ENCODE data around the gene SMC5. TPM values are rescaled to one million over a fixed set of nuclear protein-coding genes. Genes with fewer than 3 reads are reported as not detected.

SMC5 gene
- total and polyA plus RNA-seq, 2 of the 13 experiments (the other 11 are each of a cell fraction or from before 2014, with no cell fraction given): 7.2 to 26.7 TPM

DNA sequence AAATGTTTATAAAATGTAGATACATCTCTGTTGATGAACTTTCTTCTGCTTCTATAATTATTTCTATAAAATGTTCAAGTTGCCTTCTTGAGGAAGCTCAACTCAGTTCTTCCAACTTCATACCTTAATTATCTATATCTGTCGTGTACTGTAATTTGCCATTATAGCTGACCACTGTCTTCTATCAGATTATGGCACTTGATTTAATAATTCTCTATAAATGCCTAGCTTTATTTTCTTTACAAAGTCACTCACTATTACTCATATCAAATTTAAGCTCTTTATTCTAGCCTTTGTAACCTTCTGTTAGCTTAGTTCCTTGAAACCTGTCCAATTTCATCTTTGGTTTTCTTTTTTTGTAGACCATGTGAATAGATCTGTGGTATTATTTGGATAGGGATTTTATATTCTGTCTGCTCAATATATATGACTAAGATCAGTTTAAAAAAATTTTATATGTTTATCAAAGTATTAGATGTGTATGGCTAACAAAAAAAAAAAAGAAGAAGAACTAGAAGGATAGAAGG, 39.5 kb downstream of the SMC5 start:
- FAIRE-seq: no peak
- no TSS peak for BruUV-seq (replicated peaks)
- TF ChIP-seq LCORL (IDR thresholded peaks at IDR 0.05): no peak
- TF ChIP-seq LCORL (CRISPR knock-in tag; IDR thresholded peaks at IDR 0.05): no peak
- no peak for TF ChIP-seq TBL1XR1 (IDR thresholded peaks at IDR 0.05; ENCODE audit: borderline replicate concordance, low read length, partially characterized antibody)
- no peak for TF ChIP-seq MYC (CRISPR knock-in tag; IDR thresholded peaks at IDR 0.05; ENCODE audit: borderline replicate concordance)
- TF ChIP-seq, protein P1, sequence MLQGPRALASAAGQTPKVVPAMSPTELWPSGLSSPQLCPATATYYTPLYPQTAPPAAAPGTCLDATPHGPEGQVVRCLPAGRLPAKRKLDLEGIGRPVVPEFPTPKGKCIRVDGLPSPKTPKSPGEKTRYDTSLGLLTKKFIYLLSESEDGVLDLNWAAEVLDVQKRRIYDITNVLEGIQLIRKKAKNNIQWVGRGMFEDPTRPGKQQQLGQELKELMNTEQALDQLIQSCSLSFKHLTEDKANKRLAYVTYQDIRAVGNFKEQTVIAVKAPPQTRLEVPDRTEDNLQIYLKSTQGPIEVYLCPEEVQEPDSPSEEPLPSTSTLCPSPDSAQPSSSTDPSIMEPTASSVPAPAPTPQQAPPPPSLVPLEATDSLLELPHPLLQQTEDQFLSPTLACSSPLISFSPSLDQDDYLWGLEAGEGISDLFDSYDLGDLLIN (CRISPR knock-in tag; IDR thresholded peaks at IDR 0.05; ENCODE audit: borderline replicate concordance): no peak
- TF ChIP-seq, protein P2, sequence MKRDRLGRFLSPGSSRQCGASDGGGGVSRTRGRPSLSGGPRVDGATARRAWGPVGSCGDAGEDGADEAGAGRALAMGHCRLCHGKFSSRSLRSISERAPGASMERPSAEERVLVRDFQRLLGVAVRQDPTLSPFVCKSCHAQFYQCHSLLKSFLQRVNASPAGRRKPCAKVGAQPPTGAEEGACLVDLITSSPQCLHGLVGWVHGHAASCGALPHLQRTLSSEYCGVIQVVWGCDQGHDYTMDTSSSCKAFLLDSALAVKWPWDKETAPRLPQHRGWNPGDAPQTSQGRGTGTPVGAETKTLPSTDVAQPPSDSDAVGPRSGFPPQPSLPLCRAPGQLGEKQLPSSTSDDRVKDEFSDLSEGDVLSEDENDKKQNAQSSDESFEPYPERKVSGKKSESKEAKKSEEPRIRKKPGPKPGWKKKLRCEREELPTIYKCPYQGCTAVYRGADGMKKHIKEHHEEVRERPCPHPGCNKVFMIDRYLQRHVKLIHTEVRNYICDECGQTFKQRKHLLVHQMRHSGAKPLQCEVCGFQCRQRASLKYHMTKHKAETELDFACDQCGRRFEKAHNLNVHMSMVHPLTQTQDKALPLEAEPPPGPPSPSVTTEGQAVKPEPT (CRISPR knock-in tag; IDR thresholded peaks at IDR 0.05; ENCODE audit: low read depth): no peak
- TF ChIP-seq ATF1 (CRISPR knock-in tag; IDR thresholded peaks at IDR 0.05): no peak
- no peak for TF ChIP-seq ZFP37 (CRISPR knock-in tag; IDR thresholded peaks at IDR 0.05; ENCODE audit: borderline replicate concordance)
- TF ChIP-seq ZNF674 (CRISPR knock-in tag; IDR thresholded peaks at IDR 0.05; ENCODE audit: low read depth): no peak
- TF ChIP-seq SALL2 (CRISPR knock-in tag; IDR thresholded peaks at IDR 0.05): no peak
- TF ChIP-seq, protein P3, sequence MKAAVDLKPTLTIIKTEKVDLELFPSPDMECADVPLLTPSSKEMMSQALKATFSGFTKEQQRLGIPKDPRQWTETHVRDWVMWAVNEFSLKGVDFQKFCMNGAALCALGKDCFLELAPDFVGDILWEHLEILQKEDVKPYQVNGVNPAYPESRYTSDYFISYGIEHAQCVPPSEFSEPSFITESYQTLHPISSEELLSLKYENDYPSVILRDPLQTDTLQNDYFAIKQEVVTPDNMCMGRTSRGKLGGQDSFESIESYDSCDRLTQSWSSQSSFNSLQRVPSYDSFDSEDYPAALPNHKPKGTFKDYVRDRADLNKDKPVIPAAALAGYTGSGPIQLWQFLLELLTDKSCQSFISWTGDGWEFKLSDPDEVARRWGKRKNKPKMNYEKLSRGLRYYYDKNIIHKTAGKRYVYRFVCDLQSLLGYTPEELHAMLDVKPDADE (CRISPR knock-in tag; IDR thresholded peaks at IDR 0.05): no peak
- TF ChIP-seq PCBP2 (optimal IDR thresholded peaks at IDR 0.05; ENCODE audit: low read depth, low read length, poor library complexity, severe bottlenecking): no peak
- TF ChIP-seq, protein P4, sequence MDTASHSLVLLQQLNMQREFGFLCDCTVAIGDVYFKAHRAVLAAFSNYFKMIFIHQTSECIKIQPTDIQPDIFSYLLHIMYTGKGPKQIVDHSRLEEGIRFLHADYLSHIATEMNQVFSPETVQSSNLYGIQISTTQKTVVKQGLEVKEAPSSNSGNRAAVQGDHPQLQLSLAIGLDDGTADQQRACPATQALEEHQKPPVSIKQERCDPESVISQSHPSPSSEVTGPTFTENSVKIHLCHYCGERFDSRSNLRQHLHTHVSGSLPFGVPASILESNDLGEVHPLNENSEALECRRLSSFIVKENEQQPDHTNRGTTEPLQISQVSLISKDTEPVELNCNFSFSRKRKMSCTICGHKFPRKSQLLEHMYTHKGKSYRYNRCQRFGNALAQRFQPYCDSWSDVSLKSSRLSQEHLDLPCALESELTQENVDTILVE (CRISPR knock-in tag; IDR thresholded peaks at IDR 0.05): no peak
- TF ChIP-seq KDM5A (IDR thresholded peaks at IDR 0.05; ENCODE audit: borderline replicate concordance, low read length): no peak
- peaks cover 3 to 38% of the 10 kb centered on the region in 2 experiments for H3K36me3 ChIP-seq (replicated peaks in 1 of 2; ENCODE audit: control insufficient read depth in 1 of 2, insufficient read depth in 2 of 2, low read length in 2 of 2)
- no peak overlapping the region for H3K9ac ChIP-seq (ENCODE audit: insufficient read depth, low read depth, low read length)
- H3K4me1 ChIP-seq (ENCODE audit: insufficient read depth, low read length): no peaks in the 10 kb centered on the region
- DNase-seq (ENCODE audit: low spot score): no peak
- CTCF ChIA-PET (ENCODE audit: low intra/inter-chr PET ratio, low total read pairs): no interaction called here
- 94% methylated on average over 1 of the region's 1 CpG for WGBS (ENCODE audit: low lambda C conversion rate)
- POLR2A ChIA-PET: no interaction called here
- H3K27ac ChIP-seq (ENCODE audit: extremely low read length, insufficient read depth, low read length): no peak overlapping the region
- in situ Hi-C loops (cut with HindIII; ENCODE audit: extremely low pct_ligation_motif_present, low pct_unique_long_range_greater_than_20kb): no loop called here
- H3K4me2 ChIP-seq (ENCODE audit: low read depth, low read length): no peak overlapping the region
- H4K20me1 ChIP-seq (ENCODE audit: insufficient read depth, low read length): no peaks in the 10 kb centered on the region
- H2AFZ ChIP-seq (ENCODE audit: low read length): no peak overlapping the region
- no peak overlapping the region for H3K4me3 ChIP-seq (replicated peaks in 1 of 3; ENCODE audit: insufficient read depth in 1 of 3, low read depth in 2 of 3, low read length in 3 of 3)
- H3K9me3 ChIP-seq (ENCODE audit: low read length): no peaks in the 10 kb centered on the region
- intact Hi-C loops (cut with micrococcal nuclease; ENCODE audit: unreplicated experiment): no loop called here
- H3K27me3 ChIP-seq (ENCODE audit: control insufficient read depth in 1 of 2, insufficient read depth in 2 of 2, low read length in 2 of 2): no peaks in the 10 kb centered on the region
- no peak for ATAC-seq
- no peaks in the 10 kb centered on the region for H3K79me2 ChIP-seq (ENCODE audit: insufficient read depth, low read length)

Data from HepG2 (cell line).